ENCODE measurements around the gene C1orf210. TPM values are rescaled to one million over a fixed set of nuclear protein-coding genes. Genes with fewer than 3 reads are reported as not detected.

The C1orf210 gene
- total RNA-seq, 1 experiment from 2014 or later, result 12.8 TPM

GRCh38 chr1:43250351-43250761 lies 35.0 kb downstream of the C1orf210 start (continued):
- TF ChIP-seq ZNF512 (CRISPR knock-in tag; IDR thresholded peaks at IDR 0.05; ENCODE audit: borderline replicate concordance) (no peak), TEAD4 (CRISPR knock-in tag; IDR thresholded peaks at IDR 0.05) (no peak), ZNF219 (CRISPR knock-in tag; IDR thresholded peaks at IDR 0.05; ENCODE audit: borderline replicate concordance) (no peak), ZNF232 (CRISPR knock-in tag; IDR thresholded peaks at IDR 0.05) (no peak), ATF6 (CRISPR knock-in tag; IDR thresholded peaks at IDR 0.05) (no peak)

DNA sequence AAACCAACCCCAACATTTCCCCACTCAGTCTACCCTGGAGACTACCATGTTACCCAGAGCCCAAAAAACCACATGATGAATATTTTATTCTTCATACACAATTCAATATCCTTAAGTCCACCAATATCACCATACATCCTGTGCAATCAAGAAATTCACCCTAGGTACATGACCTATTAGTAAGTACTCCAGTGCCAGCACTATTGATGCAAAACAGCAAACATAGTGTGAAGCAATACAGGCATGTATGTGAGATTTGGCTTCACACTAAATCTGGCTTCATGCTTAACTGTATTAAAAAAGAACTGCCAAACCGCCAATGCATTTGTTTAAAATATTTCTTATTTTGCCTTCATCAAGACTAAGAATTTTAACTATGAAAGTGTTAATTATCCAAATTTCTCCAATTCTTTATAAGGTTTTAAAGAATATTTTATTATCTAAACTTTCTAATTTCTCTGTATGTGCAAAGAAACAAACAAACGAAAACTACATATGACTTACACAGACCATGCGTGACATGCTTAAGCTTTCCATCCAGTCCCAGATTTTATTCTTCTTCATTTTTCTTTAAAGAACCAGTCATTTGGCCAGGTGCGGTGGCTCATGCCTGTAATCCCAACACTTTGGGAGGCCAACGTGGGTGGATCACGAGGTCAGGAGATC lies 38.0 kb downstream of the C1orf210 start:
- CTCF ChIA-PET, result interaction anchor here (0.7 kb wide), 1 partner anchor 20 kb away, joined by 7 read pairs; no protein-coding TSS in a partner anchor
- peaks cover 67% of the 10 kb centered on the region for H3K9me3 Mint-ChIP-seq

GRCh38 chr1:43246466-43247213 lies 38.7 kb downstream of the C1orf210 start:
- peaks cover 30% of the 10 kb centered on the region for H3K27me3 Mint-ChIP-seq (ENCODE audit: low read depth)
- no peak for DNase-seq (ENCODE audit: low spot score)
- ChIA-PET POLR2A (no interaction called here), CTCF (no interaction called here)
- H3K9me3 Mint-ChIP-seq, result peaks cover 65% of the 10 kb centered on the region
- no peaks in the 10 kb centered on the region for H3K4me1 Mint-ChIP-seq
- peaks cover 47% of the 10 kb centered on the region for H3K36me3 Mint-ChIP-seq
- H3K27ac Mint-ChIP-seq, result no peak overlapping the region
- ATAC-seq, result no peak
- H3K4me3 Mint-ChIP-seq, result no peak overlapping the region
- TF ChIP-seq E2F4 (CRISPR knock-in tag; IDR thresholded peaks at IDR 0.05; ENCODE audit: borderline replicate concordance, low read depth) (no peak), ESRRA (CRISPR knock-in tag; IDR thresholded peaks at IDR 0.05; ENCODE audit: borderline replicate concordance) (no peak), CREB1 (CRISPR knock-in tag; IDR thresholded peaks at IDR 0.05) (no peak), RELA (CRISPR knock-in tag; IDR thresholded peaks at IDR 0.05; ENCODE audit: borderline replicate concordance) (no peak), EMX1 (CRISPR knock-in tag; IDR thresholded peaks at IDR 0.05) (no peak), ZNF671 (CRISPR knock-in tag; IDR thresholded peaks at IDR 0.05) (no peak), NFE2L1 (CRISPR knock-in tag; IDR thresholded peaks at IDR 0.05) (no peak), ZNF232 (CRISPR knock-in tag; IDR thresholded peaks at IDR 0.05) (no peak), E2F5 (CRISPR knock-in tag; IDR thresholded peaks at IDR 0.05) (no peak)
- TF ChIP-seq, protein P1, sequence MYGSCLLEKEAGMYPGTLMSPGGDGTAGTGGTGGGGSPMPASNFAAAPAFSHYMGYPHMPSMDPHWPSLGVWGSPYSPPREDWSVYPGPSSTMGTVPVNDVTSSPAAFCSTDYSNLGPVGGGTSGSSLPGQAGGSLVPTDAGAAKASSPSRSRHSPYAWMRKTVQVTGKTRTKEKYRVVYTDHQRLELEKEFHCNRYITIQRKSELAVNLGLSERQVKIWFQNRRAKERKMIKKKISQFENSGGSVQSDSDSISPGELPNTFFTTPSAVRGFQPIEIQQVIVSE (CRISPR knock-in tag; IDR thresholded peaks at IDR 0.05; ENCODE audit: borderline replicate concordance), result no peak
- TF ChIP-seq, protein P2, sequence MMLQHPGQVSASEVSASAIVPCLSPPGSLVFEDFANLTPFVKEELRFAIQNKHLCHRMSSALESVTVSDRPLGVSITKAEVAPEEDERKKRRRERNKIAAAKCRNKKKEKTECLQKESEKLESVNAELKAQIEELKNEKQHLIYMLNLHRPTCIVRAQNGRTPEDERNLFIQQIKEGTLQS (CRISPR knock-in tag; conservative IDR thresholded peaks at IDR 0.05), result no peak

More for the DNA sequence above, 38.0 kb downstream of the C1orf210 start:
- Mint-ChIP-seq H3K4me3 (no peak overlapping the region), H3K27me3 (ENCODE audit: low read depth) (peaks cover 33% of the 10 kb centered on the region), H3K36me3 (peaks cover 47% of the 10 kb centered on the region), H3K27ac (no peak overlapping the region), H3K4me1 (no peaks in the 10 kb centered on the region)
- ATAC-seq, result no peak
- no peak for DNase-seq (ENCODE audit: low spot score)
- TF ChIP-seq IRF2 (CRISPR knock-in tag; IDR thresholded peaks at IDR 0.05; ENCODE audit: borderline replicate concordance, low read depth) (no peak), TP53 (CRISPR knock-in tag; IDR thresholded peaks at IDR 0.05) (no peak), FOXK1 (CRISPR knock-in tag; IDR thresholded peaks at IDR 0.05) (no peak), ZNF512 (CRISPR knock-in tag; IDR thresholded peaks at IDR 0.05; ENCODE audit: borderline replicate concordance) (no peak), ELF4 (CRISPR knock-in tag; IDR thresholded peaks at IDR 0.05; ENCODE audit: low read depth) (no peak), RELA (CRISPR knock-in tag; IDR thresholded peaks at IDR 0.05; ENCODE audit: borderline replicate concordance) (no peak), MYBL2 (CRISPR knock-in tag; IDR thresholded peaks at IDR 0.05) (no peak), FOXJ3 (CRISPR knock-in tag; IDR thresholded peaks at IDR 0.05; ENCODE audit: borderline replicate concordance) (no peak)
- TF ChIP-seq, protein P3, sequence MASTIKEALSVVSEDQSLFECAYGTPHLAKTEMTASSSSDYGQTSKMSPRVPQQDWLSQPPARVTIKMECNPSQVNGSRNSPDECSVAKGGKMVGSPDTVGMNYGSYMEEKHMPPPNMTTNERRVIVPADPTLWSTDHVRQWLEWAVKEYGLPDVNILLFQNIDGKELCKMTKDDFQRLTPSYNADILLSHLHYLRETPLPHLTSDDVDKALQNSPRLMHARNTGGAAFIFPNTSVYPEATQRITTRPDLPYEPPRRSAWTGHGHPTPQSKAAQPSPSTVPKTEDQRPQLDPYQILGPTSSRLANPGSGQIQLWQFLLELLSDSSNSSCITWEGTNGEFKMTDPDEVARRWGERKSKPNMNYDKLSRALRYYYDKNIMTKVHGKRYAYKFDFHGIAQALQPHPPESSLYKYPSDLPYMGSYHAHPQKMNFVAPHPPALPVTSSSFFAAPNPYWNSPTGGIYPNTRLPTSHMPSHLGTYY (CRISPR knock-in tag; IDR thresholded peaks at IDR 0.05), result no peak
- POLR2A ChIA-PET, result no interaction called here
